ENCODE results near the gene CFD.
A peak's percentile ranks its signal among the peaks of the same experiment; 100 is the strongest.
"Not testable (repeated sequence)": the region's sequence is repeated elsewhere in the genome, so short reads cannot be mapped to it uniquely, and the experiment has no call there.

CFD gene

GRCh38 chr19:853614-854220 is 5.7 kb upstream of the CFD start:
- DNase-seq, result not testable (repeated sequence)

- no peak for DNase-seq
Measured at GRCh38 chr19:854549-854948, 4.9 kb upstream of the CFD start.

GRCh38 chr19:855142-855541 is 4.3 kb upstream of the CFD start:
- no peak for DNase-seq

GRCh38 chr19:855566-856120 is 3.8 kb upstream of the CFD start:
- DNase-seq, result no peak

GRCh38 chr19:858284-858683 is 1.2 kb upstream of the CFD start:
- DNase-seq, result no peak

GRCh38 chr19:861141-861755 is 1.8 kb downstream of the CFD start:
- DNase-seq, result no peak

GRCh38 chr19:861756-862580 is 2.5 kb downstream of the CFD start:
- peak; percentile 48 to 80 for DNase-seq

GRCh38 chr19:862581-863314 is 3.3 kb downstream of the CFD start:
- DNase-seq, result peak; percentile 61 to 81

- DNase-seq, result no peak
Measured at GRCh38 chr19:863315-863620, 3.8 kb downstream of the CFD start.

GRCh38 chr19:866769-867300 is 7.4 kb downstream of the CFD start:
- no peak for DNase-seq

- DNase-seq, result no peak
Measured at GRCh38 chr19:867301-867793, 7.9 kb downstream of the CFD start.

GRCh38 chr19:867855-868457 is 8.5 kb downstream of the CFD start:
- DNase-seq, result no peak

GRCh38 chr19:868458-869244 is 9.2 kb downstream of the CFD start:
- no peak for DNase-seq

- no peak for DNase-seq
Measured at GRCh38 chr19:869245-870177, 10.0 kb downstream of the CFD start.

- no peak for DNase-seq
Measured at GRCh38 chr19:870314-870713, 10.8 kb downstream of the CFD start.

GRCh38 chr19:870963-871401 is 11.5 kb downstream of the CFD start:
- DNase-seq, result no peak

GRCh38 chr19:871446-872265 is 12.2 kb downstream of the CFD start:
- no peak for DNase-seq

- peak; percentile 69 to 75 for DNase-seq
Measured at GRCh38 chr19:872266-872951, 12.9 kb downstream of the CFD start.

- DNase-seq, result peak; percentile 56 to 61
Measured at GRCh38 chr19:873084-873483, 13.6 kb downstream of the CFD start.
